LNCAP (cell line): Measurements from ENCODE around the gene ACTG1.

ENCODE experiments used
- TF ChIP-seq, protein P1 (sequence below): fragments of 450-650 bp; IDR thresholded peaks from 2 replicates; pipeline ENCODE4 v1.5.1; 2017; ENCODE audit warnings: mild to moderate bottlenecking

ACTG1 gene

DNA sequence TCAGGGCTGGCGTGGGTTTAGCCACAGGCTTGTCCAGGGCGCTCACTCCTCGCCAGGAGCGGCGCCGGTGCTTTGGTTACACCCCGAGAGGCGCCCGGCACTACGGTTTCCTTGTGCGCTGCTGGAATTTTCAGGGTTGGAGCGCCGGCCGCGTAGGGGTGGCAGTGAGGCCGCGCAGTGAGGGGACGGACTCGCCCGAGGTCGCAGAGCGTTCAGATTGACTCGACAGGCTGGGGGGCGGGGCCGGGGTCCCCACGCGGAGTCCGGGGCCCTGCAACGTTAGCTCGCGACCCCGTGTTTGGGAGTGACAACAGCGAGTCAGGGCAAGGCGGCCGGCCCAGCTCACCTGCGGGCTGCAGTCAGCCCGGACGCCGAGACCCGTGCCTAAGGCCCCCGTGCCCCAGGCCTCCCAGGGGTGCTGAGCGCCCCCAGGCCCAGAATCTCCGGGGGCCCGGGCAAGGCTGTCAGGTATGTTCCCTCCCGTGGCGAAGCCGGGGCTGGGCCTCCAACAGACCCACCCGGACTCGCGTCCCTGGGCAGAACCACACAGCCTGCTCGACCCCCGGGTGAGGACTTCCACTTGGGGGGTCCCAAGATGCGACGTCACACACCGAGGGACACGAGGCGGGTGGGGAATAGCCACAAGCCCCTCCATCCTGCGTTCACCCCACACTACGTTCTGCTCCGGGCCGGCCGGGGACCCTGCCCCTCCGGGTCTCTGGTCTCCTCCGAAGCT, 1.3 kb upstream of the ACTG1 start:
- TF ChIP-seq, protein P1, sequence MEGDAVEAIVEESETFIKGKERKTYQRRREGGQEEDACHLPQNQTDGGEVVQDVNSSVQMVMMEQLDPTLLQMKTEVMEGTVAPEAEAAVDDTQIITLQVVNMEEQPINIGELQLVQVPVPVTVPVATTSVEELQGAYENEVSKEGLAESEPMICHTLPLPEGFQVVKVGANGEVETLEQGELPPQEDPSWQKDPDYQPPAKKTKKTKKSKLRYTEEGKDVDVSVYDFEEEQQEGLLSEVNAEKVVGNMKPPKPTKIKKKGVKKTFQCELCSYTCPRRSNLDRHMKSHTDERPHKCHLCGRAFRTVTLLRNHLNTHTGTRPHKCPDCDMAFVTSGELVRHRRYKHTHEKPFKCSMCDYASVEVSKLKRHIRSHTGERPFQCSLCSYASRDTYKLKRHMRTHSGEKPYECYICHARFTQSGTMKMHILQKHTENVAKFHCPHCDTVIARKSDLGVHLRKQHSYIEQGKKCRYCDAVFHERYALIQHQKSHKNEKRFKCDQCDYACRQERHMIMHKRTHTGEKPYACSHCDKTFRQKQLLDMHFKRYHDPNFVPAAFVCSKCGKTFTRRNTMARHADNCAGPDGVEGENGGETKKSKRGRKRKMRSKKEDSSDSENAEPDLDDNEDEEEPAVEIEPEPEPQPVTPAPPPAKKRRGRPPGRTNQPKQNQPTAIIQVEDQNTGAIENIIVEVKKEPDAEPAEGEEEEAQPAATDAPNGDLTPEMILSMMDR = no peak

DNA sequence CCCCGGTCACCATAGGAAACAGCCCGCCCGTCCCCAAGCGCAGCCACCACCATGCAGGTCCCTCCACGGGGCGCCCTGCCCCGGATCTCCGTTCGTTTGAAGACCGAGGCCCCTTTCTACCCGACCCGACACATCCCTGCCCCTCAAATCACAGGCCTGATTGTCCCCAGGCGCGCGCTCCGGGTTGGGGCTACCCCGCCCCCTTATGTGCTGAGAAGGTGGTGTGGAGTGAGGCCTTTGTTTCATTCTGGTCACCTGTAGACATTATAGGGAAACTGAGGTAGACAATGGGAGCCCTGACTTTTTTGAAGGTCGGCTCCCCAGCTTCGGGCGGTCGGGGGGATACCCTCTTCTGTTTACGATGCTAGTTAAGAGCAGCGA, 763 bp upstream of the ACTG1 start:
- TF ChIP-seq, protein P1 = no peak

GRCh38 chr17:81511804-81512561, 616 bp downstream of the ACTG1 start:
- TF ChIP-seq, protein P1 = no peak

DNA sequence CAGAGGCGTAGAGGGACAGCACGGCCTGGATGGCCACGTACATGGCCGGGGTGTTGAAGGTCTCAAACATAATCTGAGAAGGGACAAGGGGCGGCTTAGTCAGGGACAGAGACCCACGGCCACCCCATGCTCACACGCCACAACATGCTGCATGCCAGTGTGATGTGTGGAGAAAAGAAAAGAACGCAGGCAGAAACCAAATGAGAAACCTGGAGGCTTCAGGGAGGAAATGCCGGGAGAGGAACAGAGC, 1.1 kb downstream of the ACTG1 start:
- TF ChIP-seq, protein P1 = no peak

DNA sequence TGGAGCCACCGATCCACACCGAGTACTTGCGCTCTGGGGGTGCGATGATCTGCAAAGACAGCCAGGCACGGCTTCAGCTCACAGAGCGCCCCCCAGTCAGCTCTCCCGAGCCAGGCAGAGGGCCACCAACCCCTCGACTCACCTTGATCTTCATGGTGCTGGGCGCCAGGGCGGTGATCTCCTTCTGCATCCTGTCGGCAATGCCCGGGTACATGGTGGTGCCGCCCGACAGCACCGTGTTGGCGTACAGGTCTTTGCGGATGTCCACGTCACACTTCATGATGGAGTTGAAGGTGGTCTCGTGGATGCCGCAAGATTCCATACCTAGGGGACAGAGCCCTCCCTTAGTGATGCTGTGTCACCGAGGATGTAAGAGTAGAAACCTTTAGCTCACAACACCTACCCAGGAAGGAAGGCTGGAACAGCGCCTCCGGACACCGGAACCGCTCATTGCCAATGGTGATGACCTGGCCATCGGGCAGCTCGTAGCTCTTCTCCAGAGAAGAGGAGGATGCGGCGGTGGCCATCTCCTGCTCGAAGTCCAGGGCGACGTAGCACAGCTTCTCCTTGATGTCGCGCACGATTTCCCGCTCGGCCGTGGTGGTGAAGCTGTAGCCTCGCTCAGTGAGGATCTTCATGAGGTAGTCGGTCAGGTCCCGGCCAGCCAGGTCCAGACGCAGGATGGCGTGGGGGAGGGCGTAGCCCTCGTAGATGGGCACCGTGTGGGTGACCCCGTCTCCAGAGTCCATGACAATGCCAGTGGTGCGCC, 1.6 kb downstream of the ACTG1 start:
- TF ChIP-seq, protein P1 = no peak

GRCh38 chr17:81509972-81510784, 2.4 kb downstream of the ACTG1 start:
- TF ChIP-seq, protein P1 = no peak
